EH (cell line): ENCODE measurements around the gene KIF20B.
A peak's percentile ranks its signal among the peaks of the same experiment; 100 is the strongest.

Experiments used
- DNase-seq: peaks from one replicate; pipeline ENCODE4 v3.0.0-alpha.2; 2015; ENCODE audit warnings: low read depth

Gene KIF20B, protein sequence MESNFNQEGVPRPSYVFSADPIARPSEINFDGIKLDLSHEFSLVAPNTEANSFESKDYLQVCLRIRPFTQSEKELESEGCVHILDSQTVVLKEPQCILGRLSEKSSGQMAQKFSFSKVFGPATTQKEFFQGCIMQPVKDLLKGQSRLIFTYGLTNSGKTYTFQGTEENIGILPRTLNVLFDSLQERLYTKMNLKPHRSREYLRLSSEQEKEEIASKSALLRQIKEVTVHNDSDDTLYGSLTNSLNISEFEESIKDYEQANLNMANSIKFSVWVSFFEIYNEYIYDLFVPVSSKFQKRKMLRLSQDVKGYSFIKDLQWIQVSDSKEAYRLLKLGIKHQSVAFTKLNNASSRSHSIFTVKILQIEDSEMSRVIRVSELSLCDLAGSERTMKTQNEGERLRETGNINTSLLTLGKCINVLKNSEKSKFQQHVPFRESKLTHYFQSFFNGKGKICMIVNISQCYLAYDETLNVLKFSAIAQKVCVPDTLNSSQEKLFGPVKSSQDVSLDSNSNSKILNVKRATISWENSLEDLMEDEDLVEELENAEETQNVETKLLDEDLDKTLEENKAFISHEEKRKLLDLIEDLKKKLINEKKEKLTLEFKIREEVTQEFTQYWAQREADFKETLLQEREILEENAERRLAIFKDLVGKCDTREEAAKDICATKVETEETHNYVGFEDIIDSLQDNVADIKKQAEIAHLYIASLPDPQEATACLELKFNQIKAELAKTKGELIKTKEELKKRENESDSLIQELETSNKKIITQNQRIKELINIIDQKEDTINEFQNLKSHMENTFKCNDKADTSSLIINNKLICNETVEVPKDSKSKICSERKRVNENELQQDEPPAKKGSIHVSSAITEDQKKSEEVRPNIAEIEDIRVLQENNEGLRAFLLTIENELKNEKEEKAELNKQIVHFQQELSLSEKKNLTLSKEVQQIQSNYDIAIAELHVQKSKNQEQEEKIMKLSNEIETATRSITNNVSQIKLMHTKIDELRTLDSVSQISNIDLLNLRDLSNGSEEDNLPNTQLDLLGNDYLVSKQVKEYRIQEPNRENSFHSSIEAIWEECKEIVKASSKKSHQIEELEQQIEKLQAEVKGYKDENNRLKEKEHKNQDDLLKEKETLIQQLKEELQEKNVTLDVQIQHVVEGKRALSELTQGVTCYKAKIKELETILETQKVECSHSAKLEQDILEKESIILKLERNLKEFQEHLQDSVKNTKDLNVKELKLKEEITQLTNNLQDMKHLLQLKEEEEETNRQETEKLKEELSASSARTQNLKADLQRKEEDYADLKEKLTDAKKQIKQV (N-terminal part only)

DNA sequence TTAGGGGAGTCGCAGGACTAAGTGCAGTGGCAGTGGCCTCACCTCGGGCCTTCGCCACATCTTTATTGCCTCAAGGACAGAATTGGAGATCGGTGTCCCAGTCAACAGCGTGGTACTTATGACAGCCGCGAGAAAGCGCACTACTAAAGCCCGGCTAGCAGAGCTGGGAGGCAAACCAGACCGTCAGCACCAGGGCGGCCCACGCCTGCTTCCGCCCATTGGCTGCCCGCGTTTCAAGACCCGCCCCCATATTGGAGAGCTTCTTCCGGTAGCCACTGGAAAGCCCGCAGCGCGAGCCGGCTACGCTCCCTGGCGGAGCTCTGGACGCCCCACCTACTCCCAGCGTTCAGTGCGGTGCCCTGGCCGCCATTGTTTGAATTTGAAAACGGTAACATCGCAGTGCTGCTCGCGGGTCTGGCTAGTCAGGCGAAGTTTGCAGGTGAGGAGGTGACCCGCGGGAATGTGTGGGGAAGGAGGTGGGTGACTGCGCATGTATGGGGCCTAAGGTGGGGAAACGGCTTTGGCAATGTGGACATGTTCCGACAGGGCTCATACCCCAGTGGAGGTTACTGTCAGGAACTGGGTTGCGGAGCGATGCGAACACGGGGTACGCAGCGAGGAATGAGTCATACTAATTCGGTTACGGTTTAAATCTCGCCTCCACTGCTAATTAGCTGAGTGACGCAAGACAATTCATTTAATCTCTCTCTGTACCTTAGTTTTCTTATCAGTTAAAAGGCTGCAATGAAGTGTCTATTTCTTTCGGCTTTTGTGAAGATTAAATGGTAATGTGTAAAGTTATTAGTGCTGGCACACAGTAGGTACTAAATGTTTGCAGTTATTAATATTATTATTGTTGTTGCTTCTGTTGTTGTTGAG lies at the start of gene KIF20B:
TSS of gene KIF20B (plus strand) at position 349 of the 879 bp plus-strand sequence. CDS start 3,705 bp downstream, outside the sequence.
- DNase-seq, result peak; percentile 97

DNA sequence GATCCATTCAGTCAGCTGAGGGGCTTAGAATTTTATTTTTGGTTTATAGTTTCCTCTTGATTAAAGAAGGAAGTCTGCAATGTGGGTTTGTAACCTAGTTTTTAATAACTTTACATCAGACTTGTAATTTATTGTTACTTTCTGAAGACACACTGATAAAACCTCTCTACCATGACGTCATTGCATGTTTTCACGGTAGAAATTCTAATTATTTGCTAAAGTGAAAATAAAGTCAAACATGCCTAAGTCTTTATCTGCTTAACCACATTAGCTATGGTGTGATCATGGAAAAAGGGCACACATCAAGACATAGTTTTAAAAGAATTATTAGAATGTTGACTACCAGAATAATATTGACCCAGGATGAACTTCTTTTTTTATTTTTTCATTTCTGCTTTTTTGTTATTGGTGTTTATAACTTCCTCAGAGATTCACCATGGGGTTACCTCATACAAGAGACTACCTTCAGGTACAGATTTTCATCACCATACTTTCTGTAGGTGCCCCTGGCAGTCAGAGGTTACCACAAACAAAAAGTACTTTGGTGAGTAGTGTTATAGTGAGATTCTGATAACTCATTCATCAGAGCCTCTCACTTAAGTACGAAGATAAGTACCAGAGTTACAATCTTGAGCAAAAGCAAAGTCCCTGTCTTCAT lies 49.3 kb upstream of the KIF20B start:
- DNase-seq, result no peak

DNA sequence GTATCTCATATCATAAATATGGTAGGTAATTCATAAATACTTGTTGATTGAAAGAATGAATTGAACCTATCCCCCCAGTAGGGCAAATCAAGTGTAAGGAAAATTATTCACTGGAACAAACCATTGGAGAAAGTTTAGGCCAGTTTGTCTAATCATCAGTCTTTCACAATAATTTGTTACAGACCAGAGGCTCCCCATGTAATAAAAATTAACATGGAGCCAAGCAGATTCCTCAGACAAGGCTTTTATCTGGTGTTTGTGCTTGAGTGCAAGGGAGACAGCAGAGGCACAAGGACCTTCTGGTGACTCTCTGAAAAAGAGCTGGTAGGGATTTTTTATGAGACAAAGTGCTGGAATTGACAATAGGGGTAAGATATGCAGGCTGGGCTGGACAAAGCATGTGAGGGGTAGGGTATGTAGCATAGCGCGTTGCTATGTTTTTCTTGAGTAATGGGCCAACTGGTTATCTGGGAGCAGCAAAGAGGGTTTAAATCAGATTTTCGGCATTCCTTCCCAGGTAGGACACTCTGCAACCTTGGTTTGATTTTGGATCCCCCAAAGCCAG lies 48.5 kb upstream of the KIF20B start:
- DNase-seq, result no peak

DNA sequence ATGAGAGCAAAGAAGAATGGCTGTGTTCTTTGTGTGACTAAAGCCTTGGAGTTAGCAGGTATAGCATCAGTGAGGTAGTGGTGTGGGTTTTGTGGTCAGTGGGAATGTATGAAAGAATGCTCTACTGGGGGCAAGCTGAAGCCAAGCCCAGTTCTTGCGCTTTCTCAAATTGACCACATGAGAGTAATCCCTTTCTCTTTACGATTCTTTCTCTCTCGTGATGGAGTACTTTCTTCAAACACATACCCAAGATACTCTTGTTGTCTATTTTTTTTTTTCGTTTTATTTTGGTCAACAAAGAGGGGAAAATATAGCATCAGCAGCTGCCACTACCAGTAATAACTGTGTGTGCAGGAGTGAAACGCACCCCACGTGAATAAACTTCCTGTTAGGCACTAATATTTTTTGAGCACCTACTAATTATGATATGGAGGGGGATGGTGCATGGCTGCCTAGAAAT lies 48.0 kb upstream of the KIF20B start:
- DNase-seq, result peak; percentile 37

DNA sequence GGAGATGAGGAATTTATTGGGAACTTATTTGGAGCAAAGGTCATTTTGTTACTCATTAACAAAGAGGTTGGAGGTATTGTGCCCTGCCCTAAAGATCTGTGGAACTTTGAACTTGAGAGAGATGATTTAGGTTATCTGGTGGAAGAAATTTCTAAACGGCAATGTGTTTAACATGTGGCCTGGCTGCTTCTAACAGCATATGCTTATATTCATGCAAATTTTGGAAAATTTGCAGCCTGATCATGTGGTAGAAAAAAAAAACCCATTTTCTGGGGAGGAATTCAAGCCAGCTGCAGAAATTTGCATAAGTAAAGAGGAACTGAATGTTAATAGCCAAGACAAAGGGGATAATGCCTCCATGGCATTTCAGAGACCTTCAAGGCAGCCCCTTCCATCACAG lies 45.7 kb upstream of the KIF20B start:
- no peak for DNase-seq

DNA sequence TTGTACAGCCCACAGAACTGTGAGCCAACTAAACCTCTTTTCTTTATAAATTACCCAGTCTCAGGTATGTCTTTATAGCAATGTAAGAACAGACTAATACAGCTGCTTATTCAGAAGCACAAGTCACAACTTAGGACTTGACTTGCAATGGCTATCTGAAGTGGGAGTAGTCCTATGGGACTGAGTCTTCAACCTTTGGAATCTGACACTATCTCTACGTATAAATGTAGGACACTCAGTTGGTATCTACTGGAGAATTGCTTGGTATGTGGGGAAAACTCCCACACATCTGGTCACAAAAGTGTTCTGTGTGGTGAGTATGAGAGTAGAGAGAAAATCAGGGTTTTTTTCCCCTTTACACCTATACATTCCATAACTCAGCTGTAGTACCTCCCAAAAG lies 44.1 kb upstream of the KIF20B start:
- no peak for DNase-seq

DNA sequence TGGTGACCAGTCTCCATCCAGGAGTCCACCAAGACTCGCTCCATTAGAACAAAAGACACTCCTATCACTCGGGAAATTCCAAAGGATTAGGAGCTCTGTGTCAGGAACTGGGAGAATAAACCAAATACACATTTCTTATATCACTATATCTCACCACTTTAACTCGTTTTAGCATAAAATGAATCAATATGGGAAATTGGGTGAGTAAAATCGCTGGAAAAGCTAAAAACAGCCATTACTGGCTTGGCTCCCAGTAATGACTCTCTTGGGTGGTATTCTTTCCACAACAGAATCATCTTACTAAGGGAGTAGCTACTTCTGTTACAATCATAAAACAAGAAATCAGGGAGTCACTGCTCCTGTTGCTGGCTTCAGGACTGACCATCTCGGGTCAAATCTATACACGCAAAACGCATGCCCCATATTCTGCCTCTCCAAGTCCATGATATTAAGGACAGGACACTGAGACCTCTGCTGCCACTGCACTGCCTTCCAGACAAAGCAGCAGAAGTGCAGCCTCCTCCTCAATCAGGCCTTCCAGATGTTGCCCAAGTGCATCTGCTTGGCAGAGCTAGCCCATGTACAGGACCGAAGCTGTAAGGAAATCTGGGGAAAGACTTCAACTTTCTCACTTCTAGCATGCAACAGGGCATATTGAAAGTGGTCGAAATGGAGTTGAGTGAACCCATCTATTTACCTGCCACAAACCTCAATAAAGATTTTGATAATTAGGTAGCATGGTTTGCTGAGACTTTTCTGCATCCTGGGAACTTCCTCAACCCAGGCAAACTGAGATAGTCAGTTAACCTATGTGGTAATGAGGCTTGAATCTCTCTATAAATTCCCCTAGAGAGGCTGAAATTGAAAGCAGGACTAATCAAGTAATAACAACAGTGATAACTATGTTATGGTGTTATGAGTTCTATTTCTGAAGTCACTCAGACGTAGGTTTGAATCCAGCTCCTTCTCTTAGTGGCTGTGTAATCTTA lies 42.0 kb upstream of the KIF20B start:
- DNase-seq, result peak; percentile 91

DNA sequence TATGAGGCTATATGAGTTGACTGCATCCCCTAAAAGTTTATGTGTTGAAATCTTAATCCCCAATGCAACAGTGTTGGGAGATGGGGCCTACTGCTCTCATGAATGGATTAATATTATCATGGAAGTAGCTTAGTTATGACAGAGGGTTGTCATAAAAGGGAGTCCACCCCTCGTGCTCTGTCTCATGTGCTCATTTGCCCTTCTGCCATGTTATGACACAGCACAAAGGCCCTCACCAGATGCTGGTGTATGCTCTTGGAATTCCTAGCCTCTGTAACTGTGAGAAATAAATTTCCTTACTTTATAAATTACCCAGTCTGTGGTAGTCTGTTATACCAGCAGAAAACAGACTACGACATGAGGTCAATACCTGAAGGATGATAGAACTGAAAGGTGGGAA lies 38.8 kb upstream of the KIF20B start:
- peak; percentile 20 for DNase-seq

DNA sequence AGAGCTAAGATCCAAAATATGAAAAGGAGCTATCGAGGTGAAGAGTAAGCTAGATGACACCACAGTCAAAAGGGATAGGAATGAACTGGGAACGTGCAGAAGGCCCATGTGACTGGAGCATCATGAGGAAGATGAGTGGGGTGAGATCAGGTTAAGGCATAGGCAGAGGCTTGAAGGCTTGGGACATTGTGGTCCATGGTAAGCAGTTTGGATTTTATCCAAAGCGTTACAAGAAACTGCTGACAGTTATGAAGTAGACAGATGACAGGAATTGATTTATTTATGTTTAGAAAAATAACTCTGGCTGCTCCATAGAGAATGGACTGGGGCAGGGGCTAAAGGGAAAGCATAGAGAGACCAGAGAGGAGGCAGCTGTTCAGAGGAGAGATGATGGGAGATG lies 38.2 kb upstream of the KIF20B start:
- DNase-seq, result no peak

DNA sequence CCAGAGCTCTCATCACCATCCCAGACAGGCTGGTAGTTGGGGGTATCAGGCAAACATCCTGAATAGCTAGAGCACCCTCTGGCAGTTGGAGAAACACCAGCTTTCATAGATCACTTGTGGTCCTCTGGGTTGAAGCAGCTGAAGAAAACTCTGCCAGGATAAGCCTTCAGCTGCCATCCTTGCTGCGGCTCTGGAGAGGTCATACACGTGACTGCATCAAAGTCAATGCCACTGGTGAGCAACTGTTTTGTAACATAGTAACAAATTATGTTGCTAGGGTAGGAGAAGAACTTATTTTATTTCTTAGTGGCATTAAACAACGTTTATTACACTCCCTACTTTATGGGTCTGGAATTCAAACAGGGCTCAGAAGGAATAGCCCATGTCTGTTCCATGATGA lies 37.2 kb upstream of the KIF20B start:
- no peak for DNase-seq

DNA sequence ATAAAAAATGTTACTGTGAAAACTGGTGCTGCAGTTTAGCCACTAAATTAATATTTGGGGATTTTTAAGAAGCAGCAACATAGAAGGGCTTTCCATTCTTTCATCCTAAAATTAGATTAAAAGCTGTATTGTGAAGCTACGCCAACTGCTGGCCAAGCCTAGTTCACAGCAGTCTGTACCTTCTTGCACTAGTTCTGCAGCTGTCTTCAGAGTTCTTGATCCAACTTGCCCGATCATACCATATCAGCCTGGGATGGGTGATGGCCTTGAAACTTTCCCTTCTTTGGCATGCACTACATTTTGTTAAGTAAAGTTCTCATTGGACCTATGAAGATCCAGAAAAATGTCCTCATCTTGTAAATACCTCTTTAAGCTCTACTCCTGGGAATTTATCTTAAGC lies 36.1 kb upstream of the KIF20B start:
- no peak for DNase-seq

DNA sequence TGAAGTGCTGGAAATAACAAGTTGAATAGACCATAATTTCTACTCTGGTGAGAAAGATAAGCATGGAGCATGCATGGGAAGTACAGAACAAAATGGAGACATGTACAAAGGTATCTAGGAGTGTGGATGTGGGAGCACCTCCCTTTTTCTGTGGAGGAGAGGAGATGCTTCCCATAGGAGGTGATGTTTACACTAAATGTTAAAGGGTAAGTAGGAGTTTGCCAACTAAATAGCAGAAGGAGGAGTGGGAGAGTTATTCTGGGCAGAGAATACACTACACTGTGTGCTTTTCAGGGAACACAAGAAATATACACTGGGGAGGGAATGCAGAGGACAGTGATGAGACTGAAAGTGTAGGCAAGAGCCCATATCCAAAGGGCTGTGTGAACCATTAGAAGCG lies 35.3 kb upstream of the KIF20B start:
- no peak for DNase-seq

DNA sequence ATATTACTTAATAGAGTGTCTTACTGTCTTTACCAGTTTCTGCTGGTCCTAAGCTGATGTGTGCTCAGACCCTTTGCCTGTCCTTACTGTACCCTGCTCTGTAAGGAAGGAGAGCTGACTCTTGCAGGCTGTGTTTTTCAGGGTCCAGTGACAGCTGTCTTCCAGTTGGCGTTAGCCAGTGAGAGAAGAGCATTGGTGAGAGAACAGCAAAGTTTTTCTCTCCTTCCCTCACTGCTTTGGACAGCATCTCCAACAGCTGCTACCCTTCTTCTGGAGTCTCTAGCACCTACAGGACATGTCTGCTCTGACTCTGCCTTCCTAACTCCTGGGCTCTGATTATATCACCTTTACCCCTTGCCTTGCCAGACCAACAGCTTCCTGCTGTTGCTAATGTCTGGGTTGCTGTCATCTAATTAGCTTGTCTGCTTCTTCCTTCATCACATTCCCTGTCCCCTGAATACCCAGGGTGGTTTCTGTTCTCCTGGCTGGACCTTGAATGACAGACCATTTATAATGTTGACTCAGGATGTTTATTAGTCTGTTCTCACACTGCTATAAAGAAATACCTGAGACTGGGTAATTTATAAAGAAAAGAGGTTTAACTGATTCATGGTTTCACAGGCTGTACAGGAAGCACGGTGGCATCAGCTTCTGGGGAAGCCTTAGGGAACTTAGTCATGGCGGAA lies 32.9 kb upstream of the KIF20B start:
- no peak for DNase-seq

DNA sequence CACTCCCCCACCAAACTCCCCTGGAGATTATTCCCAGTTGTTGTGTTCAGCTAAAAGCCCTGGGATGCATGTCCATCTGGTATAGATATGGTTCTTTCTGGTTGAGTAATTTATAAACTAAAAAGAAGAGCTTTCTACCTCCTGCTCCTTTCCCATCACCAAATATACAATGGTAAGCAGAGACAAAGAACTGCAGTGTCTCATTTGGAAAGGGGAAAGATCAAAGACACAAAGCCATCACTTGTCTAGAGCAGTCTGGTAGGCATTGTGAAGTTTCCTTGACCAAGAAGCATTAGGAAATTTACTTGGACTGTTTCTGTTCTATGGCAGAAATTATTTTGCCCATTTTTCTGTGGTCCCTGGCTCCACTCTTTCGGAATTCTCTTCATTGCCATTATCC lies 31.4 kb upstream of the KIF20B start:
- DNase-seq, result no peak

DNA sequence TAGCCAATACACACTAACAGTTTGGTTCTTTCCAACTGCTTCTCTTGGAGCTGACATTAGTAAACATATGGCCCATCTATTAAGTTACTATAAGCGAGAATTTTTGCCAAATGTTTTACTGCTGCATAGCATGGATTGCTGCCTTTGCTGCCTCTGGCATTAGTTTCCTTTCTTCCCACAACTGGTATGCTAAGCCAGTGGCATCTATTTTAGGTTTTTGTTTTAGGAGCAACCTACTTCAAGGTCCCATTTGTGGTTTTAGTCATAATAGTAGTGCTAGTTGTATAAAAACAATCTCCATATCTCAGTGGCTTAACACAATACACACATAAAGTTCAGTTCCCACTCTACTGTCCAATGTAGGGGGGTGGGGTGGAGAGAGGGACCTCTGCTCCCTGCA lies 30.5 kb upstream of the KIF20B start:
- peak; percentile 66 for DNase-seq

DNA sequence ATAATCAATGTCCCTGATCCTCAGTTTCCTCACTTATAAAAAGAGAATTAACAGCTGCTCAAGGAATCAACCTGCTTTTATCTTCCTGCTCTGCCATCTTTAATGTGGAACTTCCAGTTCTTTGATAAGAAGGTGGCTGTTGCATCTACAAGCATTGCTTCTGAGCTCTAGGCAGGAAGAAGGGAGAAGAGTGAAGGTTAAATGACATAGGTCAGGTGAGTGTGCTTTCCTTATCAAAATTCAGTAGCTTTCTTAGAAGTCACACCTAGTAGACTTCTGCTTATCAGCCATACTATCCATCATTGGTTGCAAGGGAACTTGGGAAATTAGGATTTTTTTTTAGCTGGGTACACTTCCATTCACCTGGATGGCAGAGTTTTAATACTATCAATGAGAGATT lies 24.0 kb upstream of the KIF20B start:
- no peak for DNase-seq

DNA sequence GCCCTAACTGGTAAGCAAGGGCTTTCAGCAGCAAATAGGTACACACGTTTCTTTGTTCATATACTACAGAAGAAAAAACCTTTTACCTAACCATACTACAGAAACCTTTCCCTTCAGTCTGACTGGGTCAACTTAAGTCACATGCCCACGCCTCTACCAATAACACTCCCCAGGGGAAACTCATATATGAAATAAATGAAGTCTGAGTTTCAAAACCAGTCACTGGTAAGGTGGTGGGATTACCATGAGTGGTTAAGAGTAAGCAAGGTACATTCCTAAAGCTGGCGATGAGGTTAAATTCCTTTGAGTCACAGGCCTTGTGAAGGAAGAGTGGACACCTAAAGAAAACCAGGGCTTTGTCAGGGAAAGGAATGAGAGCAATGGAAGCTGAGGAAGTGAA lies 21.4 kb upstream of the KIF20B start:
- DNase-seq, result no peak

DNA sequence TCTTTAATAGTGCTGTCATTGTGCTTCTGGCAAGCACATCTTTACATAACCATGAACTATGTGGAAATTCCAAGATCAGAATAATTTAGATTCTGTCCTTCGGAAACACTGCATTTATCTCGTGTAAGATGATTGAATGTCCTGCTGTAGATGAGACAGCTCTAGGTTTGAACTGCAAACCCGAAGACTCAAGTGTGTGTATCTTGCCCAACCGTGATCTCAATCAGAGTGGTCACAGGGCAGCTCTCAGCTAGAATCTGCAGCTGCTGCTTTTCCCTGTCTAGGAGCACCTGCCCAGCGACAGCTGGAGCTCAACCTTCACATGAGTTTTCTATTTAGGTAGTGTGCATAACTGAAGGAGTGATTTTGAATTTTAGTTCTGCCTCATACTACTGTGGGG lies 17.5 kb upstream of the KIF20B start:
- no peak for DNase-seq
